ENCODE measurements around the gene FUT9. TPM values are rescaled to one million over a fixed set of nuclear protein-coding genes. Genes with fewer than 3 reads are reported as not detected.

FUT9 gene
- total RNA-seq, 2 donors from 2014 or later, result 1.5 to 4.3 TPM

DNA sequence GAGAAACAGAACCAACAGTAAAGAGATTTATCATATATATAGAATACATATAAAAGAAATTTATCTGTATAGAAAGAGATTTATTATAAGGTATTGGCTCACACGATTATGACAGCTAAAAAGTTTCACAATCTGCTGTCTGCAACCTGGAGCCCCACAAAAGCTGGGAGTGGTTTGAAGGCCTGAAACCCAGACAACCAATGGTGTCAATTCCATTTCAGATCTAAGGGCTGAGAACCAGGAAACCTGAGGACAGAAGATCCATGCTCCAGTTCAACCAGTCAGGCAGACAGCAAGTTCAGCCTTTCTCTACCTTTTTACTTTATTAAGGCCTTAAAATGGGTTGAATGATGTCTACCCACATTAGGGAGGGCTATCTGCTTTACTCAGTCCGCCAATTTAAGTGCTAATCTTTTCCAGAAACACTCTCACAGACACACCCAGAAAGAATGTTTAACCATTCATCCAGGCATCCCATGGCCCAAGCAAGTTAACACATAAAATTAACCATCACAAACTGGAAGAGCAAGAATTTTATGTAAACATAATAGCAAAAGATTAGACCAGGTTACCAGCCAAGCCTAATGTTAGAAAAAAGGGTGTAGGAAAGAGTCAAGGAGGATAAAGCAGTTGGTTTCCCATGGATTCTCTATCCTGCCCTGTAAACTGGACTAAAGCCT is 170.9 kb downstream of the FUT9 start:
- H3K4me3 Mint-ChIP-seq, result no peak overlapping the region
- Histone ChIP-seq H3K27me3 (ENCODE audit: control insufficient read depth, insufficient read depth, low read length, poor library complexity, severe bottlenecking) (no peaks in the 10 kb centered on the region), H3K27ac (ENCODE audit: low read depth, low read length) (no peak overlapping the region), H3K4me3 (ENCODE audit: low read length) (no peak overlapping the region), H3K9me3 (ENCODE audit: control insufficient read depth, low read length) (no peaks in the 10 kb centered on the region), H3K4me1 (ENCODE audit: control insufficient read depth, insufficient read depth, low read length) (peaks cover 4% of the 10 kb centered on the region), H3K9ac (ENCODE audit: extremely low read depth, low read length, poor library complexity, severe bottlenecking) (no peak overlapping the region), H3K36me3 (ENCODE audit: control insufficient read depth, insufficient read depth, low read length) (no peaks in the 10 kb centered on the region)
- WGBS, 2 experiments (ENCODE audit: insufficient coverage in 1 of 2, insufficient read length in 1 of 2), result 48% methylated on average over 2 of the region's 2 CpGs; no CpG with 5 or more reads in 1 of the 2 experiments
- H3K36me3 Mint-ChIP-seq (ENCODE audit: low read depth), result peaks cover 4% of the 10 kb centered on the region
- peaks cover 33% of the 10 kb centered on the region for H3K4me1 Mint-ChIP-seq
- H3K27me3 Mint-ChIP-seq (ENCODE audit: insufficient read depth), result no peaks in the 10 kb centered on the region
- DNase-seq, result no peak
- TF ChIP-seq, protein P1, sequence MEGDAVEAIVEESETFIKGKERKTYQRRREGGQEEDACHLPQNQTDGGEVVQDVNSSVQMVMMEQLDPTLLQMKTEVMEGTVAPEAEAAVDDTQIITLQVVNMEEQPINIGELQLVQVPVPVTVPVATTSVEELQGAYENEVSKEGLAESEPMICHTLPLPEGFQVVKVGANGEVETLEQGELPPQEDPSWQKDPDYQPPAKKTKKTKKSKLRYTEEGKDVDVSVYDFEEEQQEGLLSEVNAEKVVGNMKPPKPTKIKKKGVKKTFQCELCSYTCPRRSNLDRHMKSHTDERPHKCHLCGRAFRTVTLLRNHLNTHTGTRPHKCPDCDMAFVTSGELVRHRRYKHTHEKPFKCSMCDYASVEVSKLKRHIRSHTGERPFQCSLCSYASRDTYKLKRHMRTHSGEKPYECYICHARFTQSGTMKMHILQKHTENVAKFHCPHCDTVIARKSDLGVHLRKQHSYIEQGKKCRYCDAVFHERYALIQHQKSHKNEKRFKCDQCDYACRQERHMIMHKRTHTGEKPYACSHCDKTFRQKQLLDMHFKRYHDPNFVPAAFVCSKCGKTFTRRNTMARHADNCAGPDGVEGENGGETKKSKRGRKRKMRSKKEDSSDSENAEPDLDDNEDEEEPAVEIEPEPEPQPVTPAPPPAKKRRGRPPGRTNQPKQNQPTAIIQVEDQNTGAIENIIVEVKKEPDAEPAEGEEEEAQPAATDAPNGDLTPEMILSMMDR (conservative IDR thresholded peaks at IDR 0.05), result no peak
- H3K9me3 Mint-ChIP-seq, result peaks cover 11% of the 10 kb centered on the region
- no peak overlapping the region for H3K27ac Mint-ChIP-seq

DNA sequence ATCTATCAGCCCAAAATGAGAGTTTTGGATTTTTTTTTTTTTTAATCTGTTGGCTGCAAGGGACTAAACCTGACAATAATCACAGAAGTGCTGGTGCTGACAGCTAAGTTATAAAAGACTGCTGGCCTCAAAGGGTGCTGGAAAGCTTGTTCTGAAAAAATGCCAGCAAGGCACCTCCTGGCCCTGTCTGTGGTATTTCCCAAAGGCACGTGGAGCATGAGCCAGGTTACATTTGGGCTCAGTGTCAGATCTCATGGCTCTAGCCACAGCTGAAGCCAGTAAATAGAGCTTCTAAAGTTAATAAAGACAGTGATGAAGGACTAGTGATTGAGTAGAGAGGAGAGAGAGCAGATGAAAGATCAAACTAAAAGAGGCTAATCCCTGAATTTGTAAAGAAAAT is 178.9 kb downstream of the FUT9 start:
- no peak overlapping the region for H3K9ac ChIP-seq (ENCODE audit: extremely low read depth, low read length, poor library complexity, severe bottlenecking)
- H3K27ac ChIP-seq (ENCODE audit: low read depth, low read length), result no peak overlapping the region
- 73% methylated on average over 1 of the region's 1 CpG for WGBS, 2 experiments (ENCODE audit: insufficient coverage in 1 of 2, insufficient read length in 1 of 2)
- H3K4me3 ChIP-seq (ENCODE audit: low read length), result no peak overlapping the region
- H3K27me3 ChIP-seq (ENCODE audit: control insufficient read depth, insufficient read depth, low read length, poor library complexity, severe bottlenecking), result no peaks in the 10 kb centered on the region
- TF ChIP-seq, protein P1 (conservative IDR thresholded peaks at IDR 0.05), result no peak
- Mint-ChIP-seq H3K9me3 (peaks cover 13% of the 10 kb centered on the region), H3K4me1 (no peaks in the 10 kb centered on the region), H3K4me3 (no peak overlapping the region), H3K36me3 (ENCODE audit: low read depth) (no peaks in the 10 kb centered on the region), H3K27ac (no peak overlapping the region), H3K27me3 (ENCODE audit: insufficient read depth) (no peaks in the 10 kb centered on the region)
- DNase-seq, result no peak
- H3K9me3 ChIP-seq (ENCODE audit: control insufficient read depth, low read length), result no peaks in the 10 kb centered on the region
- H3K4me1 ChIP-seq (ENCODE audit: control insufficient read depth, insufficient read depth, low read length), result no peaks in the 10 kb centered on the region
- H3K36me3 ChIP-seq (ENCODE audit: control insufficient read depth, insufficient read depth, low read length), result no peaks in the 10 kb centered on the region

- Mint-ChIP-seq H3K27ac (no peak overlapping the region), H3K9me3 (peaks cover 13% of the 10 kb centered on the region), H3K4me1 (no peaks in the 10 kb centered on the region), H3K4me3 (no peak overlapping the region), H3K36me3 (ENCODE audit: low read depth) (no peaks in the 10 kb centered on the region), H3K27me3 (ENCODE audit: insufficient read depth) (no peaks in the 10 kb centered on the region)
- Histone ChIP-seq H3K9me3 (ENCODE audit: control insufficient read depth, low read length) (no peaks in the 10 kb centered on the region), H3K27me3 (ENCODE audit: control insufficient read depth, insufficient read depth, low read length, poor library complexity, severe bottlenecking) (no peaks in the 10 kb centered on the region), H3K4me1 (ENCODE audit: control insufficient read depth, insufficient read depth, low read length) (no peaks in the 10 kb centered on the region), H3K27ac (ENCODE audit: low read depth, low read length) (no peak overlapping the region), H3K4me3 (ENCODE audit: low read length) (no peak overlapping the region), H3K36me3 (ENCODE audit: control insufficient read depth, insufficient read depth, low read length) (no peaks in the 10 kb centered on the region), H3K9ac (ENCODE audit: extremely low read depth, low read length, poor library complexity, severe bottlenecking) (no peak overlapping the region)
- TF ChIP-seq, protein P1 (conservative IDR thresholded peaks at IDR 0.05), result no peak
- no peak for DNase-seq
- 93 to 100% methylated on average over 3 of the region's 3 CpGs for WGBS, 2 experiments (ENCODE audit: insufficient coverage in 1 of 2, insufficient read length in 1 of 2)
Measured at GRCh38 chr6:96195272-96195671, 179.5 kb downstream of the FUT9 start.

Measured in endodermal cell (in vitro differentiated cells).